Femur (tissue), 1 donor: ENCODE data around the gene C1orf174.

Experiments
- DNase-seq: peaks from one replicate; pipeline ENCODE4 v3.0.0-alpha.2; 2017

C1orf174 gene

DNA sequence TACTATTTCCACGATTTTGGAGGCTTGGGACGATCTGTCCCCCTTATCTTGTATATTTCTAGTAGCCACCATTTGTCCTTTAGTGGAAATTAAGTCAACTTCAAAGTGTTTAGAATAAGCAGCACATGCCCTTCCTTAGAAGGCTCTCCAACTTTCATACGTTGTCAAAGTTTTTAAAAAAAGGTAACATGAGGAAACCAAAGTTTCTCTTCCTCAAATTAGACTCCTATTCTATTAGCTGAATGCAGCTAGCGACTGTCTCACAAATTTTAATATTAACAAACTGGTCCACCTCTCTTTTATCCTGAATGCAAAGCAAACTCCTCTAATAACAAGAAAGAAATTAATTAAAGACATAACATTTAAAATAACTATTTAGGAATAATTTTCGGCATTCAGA lies 6.9 kb downstream of the C1orf174 start:
- DNase-seq = no peak

DNA sequence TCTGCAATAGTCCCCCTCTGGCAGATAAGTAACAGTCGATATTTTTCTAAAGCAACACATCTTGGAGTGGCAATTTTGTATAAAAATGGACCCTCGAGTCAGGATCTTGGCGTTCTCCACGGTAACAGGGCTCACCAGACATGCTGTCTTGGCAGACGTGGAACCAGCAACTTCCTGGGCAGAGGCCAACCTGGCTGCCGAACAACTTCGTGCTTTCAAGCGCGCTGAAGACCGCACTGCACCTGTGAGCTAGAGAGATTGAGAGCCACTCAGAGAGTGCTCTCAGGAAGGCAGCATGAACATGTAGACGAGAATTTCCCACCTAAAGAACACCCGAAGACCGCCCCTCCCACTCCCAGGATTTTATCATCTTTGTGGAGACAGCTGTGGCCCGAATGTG lies 7.3 kb downstream of the C1orf174 start:
- DNase-seq = no peak

DNA sequence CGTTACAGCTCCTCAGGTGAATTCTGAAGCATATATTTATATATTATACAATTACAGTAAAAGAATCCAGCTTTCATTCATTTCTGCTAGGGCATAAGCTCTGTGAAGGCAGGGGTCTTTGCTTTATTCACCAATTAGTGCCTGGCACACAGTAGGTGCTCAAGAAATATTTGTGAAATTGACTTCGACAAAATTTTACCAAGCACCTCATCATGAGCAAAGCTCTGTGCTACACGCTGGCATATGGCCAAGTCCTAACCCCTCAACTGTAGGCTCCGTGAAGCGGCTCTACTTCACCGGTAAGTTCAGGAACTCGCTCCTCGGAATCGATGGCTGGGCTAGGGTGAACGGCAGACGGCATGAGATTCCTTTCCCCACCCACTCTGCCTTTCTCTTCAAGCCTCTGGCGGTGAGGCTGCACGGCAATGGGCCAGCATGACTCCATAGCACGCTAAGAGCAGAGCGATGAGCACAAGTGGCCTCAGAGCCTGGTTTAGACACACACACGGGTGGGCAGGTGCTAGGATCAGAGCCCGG lies 8.7 kb downstream of the C1orf174 start:
- no peak for DNase-seq

DNA sequence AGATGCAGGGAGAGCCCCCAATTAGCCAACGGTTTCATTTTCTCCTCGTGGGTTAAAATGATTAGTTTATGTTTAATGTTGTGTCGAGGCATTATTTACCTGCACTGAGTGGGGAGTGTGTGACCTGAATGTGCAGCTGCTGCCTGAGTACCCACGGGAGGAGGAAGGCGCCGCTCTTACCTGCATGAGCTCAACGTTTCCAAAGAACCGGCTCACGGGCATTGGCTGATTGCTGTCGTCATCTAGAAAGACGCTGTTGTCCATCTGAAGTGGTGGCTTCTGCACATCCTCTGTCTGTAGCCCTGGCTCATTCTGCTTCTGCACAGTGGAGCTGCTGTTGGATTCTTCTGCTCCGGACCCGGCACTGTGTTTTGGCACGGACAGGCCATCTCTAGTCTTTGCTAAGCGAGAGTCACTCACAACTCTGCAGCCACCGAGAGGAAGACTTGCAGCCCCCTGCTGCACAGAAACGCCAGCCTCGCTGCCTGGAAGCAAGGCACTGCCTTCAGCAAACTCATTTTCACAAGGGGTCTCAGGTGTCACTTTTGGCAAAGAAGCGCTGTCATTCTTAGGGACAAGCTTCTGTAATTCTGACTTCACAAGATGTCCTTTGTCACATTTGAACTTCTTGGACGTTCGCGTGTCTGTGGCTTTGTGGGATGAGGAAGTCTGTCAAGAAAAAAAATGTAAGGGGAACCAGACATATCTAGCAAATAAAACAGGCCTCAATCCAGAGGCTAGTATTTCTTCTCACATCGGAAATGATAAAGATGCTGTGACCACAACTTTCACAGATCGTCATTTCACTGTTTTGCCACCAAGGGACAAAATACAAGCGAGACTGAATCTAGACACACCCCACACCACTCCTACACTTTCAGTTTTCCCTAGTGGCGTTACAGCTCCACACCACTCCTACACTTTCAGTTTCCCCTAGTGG lies 9.4 kb downstream of the C1orf174 start:
- DNase-seq = no peak

DNA sequence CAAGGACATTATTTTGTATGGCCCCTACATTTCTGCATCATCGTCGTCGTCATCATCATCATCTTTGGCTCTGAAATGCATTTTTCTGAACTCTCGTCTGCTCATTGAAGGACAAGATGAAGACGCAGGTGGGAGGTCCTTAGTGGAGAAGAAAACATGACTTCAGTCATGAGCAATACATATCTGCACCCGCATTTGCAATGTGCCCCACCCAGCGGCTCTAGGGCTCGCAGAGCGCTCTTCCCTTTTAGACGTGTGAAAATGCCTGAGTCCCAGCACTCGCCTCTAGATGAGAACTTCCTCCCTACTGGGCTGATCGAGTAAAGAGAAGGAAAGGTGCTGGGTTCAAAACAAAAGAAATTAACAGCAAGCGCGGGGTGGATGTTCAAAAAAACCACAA lies 10.1 kb downstream of the C1orf174 start:
- DNase-seq = no peak

GRCh38 chr1:3888301-3888700 lies 11.8 kb downstream of the C1orf174 start:
- DNase-seq = no peak

- DNase-seq = no peak
Observed at GRCh38 chr1:3886691-3887090, 13.4 kb downstream of the C1orf174 start.

DNA sequence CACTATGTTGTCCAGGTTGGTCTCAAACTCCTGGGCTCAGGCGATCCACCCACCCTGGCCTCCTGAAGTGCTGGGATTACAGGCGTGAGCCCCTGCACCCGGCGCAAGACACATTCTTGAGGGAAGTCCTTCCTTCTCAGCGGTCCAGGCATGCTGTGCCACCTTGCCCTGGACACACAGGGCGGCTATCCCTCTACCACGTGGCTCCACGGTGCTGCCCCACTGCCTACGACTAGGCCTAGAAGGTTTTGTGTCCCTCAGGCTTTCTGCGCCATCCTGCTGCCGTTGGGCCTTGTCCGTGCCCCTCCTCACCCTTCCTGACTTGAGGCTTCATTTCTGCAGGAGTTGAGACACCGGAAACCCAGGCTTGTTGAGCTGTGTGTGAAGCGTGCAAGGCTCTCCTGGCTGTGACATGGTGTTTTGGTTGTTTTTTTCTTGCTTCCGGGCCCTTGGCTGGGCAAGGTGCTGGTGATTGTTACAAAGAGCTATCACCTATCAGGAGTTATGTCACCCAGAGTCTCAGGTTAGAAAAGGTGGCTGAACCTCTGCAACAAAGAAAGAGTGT lies 13.9 kb downstream of the C1orf174 start:
- DNase-seq = no peak

DNA sequence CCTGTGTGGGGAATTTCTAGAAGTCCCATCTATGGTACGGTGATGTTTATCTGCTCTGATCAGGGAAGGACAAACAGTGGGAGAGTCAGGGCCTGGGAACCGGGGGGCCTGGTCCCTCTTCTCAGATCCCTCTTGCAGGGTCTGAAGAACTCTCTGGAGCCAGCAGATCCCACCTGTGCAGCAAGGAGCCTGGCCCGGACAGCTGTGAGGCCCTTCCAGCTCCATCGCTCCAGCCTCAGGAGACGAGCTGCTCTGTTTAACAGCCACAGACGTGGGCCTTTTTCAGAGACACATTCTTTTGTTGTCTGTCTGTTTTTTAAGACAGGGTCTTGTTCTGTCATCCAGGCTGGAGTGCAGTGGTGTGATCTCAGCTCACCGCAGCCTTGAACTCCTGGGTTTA lies 14.5 kb downstream of the C1orf174 start:
- no peak for DNase-seq

DNA sequence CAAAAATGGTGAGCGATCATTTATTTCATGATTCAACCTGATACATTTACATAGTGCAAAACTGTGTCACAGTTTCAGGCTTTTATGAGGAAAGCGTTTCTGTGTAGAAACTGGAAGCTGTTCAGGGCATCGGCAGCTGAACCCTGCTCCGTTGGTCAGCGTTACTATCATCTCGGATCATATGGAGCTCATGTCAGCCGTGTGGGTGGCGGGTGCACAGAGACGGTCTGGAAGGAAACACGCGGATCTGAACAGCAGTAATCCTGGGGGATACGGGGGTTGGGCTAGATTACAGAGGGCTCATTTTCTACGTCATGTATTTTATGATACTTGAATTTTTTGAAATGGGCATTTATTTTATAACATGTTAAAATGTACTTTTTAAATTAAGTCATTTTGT lies 15.1 kb downstream of the C1orf174 start:
- no peak for DNase-seq

DNA sequence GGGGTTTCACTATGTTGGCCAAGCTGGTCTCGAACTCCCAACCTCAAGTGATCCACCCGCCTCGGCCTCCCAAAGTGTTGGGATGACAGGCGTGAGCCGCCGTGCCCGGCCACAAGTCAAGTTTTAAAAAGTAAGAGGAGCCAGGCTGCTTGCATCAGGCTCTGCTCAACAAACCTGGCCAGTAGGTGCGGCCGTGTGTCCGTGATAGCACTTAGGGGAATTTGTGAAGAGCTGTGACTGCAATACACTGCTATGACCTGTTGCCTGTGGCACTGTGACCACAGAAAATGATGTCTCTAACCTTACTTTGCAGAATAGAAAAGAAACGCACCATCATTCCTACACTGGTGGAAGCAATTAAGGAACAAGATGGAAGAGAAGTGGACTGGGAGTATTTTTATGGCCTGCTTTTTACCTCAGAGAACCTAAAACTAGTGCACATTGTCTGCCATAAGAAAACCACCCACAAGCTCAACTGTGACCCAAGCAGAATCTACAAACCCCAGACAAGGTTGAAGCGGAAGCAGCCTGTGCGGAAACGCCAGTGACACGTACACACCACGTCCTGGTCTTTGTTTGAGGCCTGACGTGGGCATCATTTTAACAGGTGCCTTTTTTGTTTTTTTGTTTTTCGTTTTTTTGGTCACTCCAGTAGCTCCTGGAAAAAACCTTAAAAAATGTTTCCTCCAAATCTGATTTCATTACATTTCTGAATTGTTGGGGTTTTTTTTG lies 16.7 kb downstream of the C1orf174 start:
- no peak for DNase-seq

- DNase-seq = no peak
Observed at GRCh38 chr1:3881193-3881480, 18.9 kb downstream of the C1orf174 start.

DNA sequence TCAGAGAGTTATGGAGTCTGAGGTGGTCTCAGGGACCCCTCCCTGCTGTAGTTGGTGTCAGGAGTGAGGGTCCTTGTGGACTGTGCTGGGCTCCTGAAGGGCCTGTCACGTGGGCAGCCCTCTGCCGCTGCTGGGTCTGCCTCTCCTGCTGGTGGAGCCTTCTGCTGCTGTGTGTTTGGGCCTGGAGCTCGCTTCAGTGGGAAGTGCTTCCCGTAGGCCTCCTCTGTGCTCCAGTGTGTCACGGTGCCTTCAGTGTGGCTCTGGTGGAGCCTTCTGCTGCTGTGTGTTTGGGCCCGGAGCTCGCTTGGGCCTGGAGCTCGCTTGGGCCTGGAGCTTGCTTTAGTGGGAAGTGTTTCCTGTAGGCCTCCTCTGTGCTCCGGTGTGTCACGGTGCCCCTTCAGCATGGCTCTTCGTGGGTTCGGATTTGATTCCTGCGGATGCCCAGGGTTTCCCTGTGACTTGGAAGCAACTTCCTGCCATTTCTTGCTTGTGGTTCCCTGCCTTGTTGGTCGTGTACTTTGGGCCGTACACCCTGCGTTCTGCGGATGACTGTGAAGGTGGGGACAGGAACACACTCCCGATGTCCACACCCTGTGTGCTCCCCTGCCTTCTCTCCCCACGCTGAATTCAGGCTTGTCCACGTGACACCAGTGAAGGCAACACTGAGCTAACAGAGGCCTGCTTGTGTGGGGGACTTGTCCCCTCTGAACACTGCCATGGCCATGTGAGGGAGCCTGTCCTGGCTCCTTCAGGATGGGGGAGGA lies 19.5 kb downstream of the C1orf174 start:
- no peak for DNase-seq

DNA sequence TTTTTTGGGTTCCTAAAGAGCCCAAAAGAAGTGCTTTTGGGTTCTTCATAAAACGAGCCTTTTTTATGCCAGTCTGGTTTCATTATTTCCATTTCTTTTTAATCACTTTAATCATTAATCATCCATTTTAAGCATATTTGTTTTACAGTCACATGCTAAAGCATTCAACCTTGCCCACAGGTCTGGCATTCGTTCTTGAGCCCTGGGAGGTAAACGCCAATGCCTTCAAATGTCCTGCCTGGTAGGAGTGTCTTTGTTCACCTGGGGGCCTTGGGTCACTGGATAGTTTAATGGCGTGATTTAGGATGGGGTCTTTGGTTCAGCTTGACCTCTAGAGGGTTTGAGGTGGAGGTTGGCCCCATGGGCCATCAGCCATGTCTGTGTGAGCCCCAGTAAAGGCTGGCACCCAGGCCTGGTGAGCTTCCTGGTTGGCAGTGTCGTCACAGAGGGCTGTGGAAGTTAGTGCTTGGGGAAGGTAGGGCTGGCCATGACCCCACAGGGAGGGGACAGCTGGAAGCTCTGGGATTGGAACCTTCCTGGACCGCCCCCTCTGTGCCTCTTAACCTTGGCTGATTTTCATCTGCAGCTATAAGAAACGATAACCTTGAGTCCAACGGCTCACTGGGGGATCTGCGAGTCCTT lies 20.2 kb downstream of the C1orf174 start:
- DNase-seq = no peak

- DNase-seq = no peak
Observed at GRCh38 chr1:3879099-3879498, 21.0 kb downstream of the C1orf174 start.

DNA sequence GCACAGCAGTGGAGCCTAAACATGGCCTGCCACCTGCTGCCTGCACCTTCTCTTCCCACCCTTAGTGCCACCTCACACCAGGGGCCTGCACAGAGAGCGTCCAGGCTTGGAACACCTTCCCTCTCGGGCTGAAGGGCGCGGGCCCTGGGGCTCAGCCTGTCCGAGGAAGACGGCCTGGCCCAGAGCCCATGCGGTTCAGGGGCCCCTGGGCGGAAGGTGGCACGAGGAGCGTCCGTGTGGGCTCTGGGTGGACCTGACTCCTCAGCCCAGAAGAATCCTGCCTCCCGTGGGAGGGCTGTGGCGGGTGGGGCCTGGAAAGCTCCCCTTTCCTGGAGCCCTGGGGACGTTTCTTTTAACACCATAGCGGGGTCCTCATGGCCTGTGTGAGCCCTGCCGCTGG lies 23.4 kb downstream of the C1orf174 start:
- no peak for DNase-seq

DNA sequence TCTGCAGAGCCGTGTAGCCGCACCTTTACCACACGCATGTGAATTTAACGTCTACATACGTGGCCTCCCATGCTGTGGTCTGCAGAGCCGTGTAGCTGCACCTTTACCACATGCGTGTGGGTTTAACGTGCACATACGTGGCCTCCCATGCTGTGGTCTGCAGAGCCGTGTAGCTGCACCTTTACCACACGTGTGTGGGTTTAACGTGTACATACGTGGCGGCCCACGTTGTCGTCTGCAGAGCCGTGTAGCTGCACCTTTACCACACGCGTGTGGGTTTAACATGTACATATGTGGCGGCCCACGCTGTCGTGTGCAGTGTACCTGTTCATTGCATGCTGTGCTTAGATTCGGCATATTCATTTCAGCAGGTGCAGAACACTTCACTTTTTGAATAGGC lies 25.3 kb downstream of the C1orf174 start:
- DNase-seq = no peak

DNA sequence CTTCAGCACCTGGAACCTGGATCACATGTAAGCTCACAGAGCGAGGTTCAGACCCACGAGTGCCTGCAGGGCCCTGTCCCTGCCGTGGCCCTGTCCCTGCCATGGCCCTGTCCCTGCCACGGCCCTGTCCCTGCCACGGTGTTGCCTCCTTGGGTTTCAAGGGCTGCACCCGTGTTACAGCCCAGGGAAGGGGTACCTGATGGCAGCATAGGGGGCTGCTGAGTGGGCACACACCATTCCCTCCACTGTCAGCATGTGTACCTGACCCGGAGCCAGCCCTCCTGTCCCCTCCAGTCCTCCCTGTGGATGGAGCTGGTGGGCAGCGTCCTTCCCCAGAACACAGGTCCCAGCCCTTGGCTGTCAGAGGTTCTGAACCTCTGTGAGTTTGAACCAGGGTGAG lies 27.5 kb downstream of the C1orf174 start:
- DNase-seq = no peak

- no peak for DNase-seq
Observed at GRCh38 chr1:3871451-3871805, 28.6 kb downstream of the C1orf174 start.

- DNase-seq = no peak
Observed at GRCh38 chr1:3869751-3870301, 30.2 kb downstream of the C1orf174 start.

GRCh38 chr1:3868464-3869006 lies 31.5 kb downstream of the C1orf174 start:
- no peak for DNase-seq

GRCh38 chr1:3865606-3866160 lies 34.4 kb downstream of the C1orf174 start:
- no peak for DNase-seq
